ENCODE data around the gene SDF4. TPM values are rescaled to one million over a fixed set of nuclear protein-coding genes. Genes with fewer than 3 reads are reported as not detected.

SDF4 gene
- total RNA-seq, 4 donors from 2014 or later, result 42.6 to 143 (median 87.8) TPM

DNA sequence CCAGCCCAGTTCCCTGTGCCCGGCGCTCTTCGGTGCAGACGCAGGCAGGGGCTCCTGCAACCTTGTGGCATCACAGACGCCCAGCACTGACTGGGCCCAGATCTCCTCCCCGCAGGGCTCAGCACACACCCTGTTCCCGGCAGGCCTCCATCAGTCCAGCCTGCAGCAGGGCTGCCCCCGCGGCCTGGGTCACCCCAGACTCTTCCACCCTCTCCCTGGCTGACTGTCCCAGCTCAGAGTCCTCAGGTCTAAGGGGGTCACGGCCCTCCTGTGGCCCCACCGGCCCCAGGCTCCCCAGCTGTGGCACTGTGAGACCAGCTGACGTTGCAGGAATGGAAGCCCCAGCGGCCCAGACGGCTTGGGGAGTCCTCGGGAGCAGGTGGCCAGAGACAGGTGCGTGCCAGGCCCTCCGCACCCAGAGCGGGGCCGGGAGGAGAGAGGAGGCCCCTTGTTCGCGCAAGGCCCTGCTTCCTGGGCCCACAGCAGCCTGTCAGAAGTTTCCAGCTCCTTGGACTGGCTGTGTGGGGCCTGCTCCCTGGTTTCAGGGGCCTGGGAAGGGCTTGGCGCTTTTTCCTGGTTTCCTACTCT is 4.5 kb upstream of the SDF4 start:
- TF ChIP-seq CTCF (IDR thresholded peaks at IDR 0.05; ENCODE audit: low read depth), result no peak

DNA sequence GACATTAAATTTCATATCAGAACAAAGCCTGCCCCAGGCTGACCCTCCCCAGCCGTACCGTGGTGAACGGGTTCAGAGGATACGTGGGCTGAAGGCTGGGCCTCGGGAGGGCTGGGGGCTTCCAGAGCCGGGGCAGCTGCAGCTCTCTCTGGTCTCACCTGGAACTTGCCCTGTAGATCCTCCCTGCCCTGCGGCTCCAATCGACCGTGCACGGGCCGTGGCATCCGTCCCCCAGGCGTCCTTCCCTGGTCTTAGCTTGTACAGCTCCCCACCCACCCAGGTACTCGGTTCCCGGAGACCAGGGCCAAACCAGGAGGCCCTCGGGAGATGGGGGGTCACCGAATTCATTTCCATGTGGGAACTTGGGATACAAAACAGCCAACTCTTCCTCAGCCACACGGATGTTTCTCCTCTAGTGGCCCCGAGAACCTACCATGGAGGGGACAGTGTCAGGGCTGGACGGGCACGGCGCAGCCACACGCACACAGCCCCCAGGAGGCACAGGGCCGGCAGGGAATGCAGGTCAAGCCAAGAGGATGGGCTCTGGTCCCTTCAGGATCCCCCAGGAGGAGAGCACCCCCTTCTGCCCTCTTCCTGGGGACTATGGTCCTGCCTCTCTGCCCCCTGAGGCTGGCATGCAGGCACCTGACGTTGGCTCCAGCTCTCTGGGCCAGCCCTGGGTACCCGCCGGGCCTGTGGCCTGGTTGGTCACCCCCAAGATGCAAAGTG is 3.4 kb upstream of the SDF4 start:
- no peak for TF ChIP-seq CTCF (IDR thresholded peaks at IDR 0.05; ENCODE audit: low read depth)

GRCh38 chr1:1234180-1234808 is 2.5 kb upstream of the SDF4 start:
- TF ChIP-seq CTCF (IDR thresholded peaks at IDR 0.05; ENCODE audit: low read depth), result no peak

GRCh38 chr1:1233567-1233892 is 1.7 kb upstream of the SDF4 start:
- TF ChIP-seq CTCF (IDR thresholded peaks at IDR 0.05; ENCODE audit: low read depth), result no peak

- TF ChIP-seq CTCF (IDR thresholded peaks at IDR 0.05; ENCODE audit: low read depth), result no peak
Observed at GRCh38 chr1:1232796-1233566, 1.2 kb upstream of the SDF4 start.

GRCh38 chr1:1232208-1232795 is 501 bp upstream of the SDF4 start, which contains the start of gene B3GALT6:
Gene B3GALT6 (plus strand): TSS chr1:1232237. CDS start chr1:1232279, 42 bp downstream.
- TF ChIP-seq CTCF (IDR thresholded peaks at IDR 0.05; ENCODE audit: low read depth), result no peak
